Neutrophil (primary cell): ENCODE data around the gene SYDE2.

Source experiments
- H3K27ac ChIP-seq: fragments of 200-600 bp; sonication (generic); 2 replicates; pipeline ENCODE4 v1.5.1; 2016; ENCODE audit warnings: mild to moderate bottlenecking, moderate library complexity
- H3K27me3 ChIP-seq: fragments of 200-600 bp; sonication (generic); 2 replicates; pipeline ENCODE4 v1.6.0; 2016; ENCODE audit warnings: mild to moderate bottlenecking
- H3K36me3 ChIP-seq: fragments of 200-600 bp; sonication (generic); 2 replicates; pipeline ENCODE4 v1.5.1; 2017
- H3K4me1 ChIP-seq, 2 experiments: fragments of 200-600 bp in 1 of 2; sonication (generic) in 1 of 2; 1 replicate in 1 of 2; 2 replicates in 1 of 2; pipeline versions ENCODE4 v1.5.1 to v1.6.1; 2013 to 2016; ENCODE audit warnings: low read depth in 1 of 2, low read length in 1 of 2, mild to moderate bottlenecking in 1 of 2, moderate library complexity in 1 of 2; ENCODE audit not compliant: control insufficient read depth in 1 of 2, insufficient read depth in 1 of 2
- H3K4me3 ChIP-seq, 2 experiments: fragments of 200-600 bp in 1 of 2; sonication (generic) in 1 of 2; 1 replicate in 1 of 2; 2 replicates in 1 of 2; pipeline ENCODE4 v1.5.1; 2013 to 2016; ENCODE audit warnings: low read depth in 1 of 2, low read length in 1 of 2, mild to moderate bottlenecking in 1 of 2, moderate library complexity in 1 of 2
- H3K9me3 ChIP-seq: fragments of 200-600 bp; sonication (generic); 2 replicates; pipeline ENCODE4 v1.5.1; 2016
- TF ChIP-seq, protein P1 (sequence below): fragments of 200-600 bp; sonication (generic); IDR thresholded peaks from 2 replicates; pipeline ENCODE4 v1.5.1; 2016; ENCODE audit warnings: antibody characterized with exemption

Gene SYDE2

GRCh38 chr1:85240643-85241042 lies 39.8 kb upstream of the SYDE2 start:
- Histone ChIP-seq H3K4me1 (no peaks in the 10 kb centered on the region), H3K36me3 (no peaks in the 10 kb centered on the region), H3K9me3 (no peaks in the 10 kb centered on the region), H3K27me3 (no peaks in the 10 kb centered on the region), H3K4me3 (no peak overlapping the region), H3K27ac (no peak overlapping the region)
- TF ChIP-seq, protein P1, sequence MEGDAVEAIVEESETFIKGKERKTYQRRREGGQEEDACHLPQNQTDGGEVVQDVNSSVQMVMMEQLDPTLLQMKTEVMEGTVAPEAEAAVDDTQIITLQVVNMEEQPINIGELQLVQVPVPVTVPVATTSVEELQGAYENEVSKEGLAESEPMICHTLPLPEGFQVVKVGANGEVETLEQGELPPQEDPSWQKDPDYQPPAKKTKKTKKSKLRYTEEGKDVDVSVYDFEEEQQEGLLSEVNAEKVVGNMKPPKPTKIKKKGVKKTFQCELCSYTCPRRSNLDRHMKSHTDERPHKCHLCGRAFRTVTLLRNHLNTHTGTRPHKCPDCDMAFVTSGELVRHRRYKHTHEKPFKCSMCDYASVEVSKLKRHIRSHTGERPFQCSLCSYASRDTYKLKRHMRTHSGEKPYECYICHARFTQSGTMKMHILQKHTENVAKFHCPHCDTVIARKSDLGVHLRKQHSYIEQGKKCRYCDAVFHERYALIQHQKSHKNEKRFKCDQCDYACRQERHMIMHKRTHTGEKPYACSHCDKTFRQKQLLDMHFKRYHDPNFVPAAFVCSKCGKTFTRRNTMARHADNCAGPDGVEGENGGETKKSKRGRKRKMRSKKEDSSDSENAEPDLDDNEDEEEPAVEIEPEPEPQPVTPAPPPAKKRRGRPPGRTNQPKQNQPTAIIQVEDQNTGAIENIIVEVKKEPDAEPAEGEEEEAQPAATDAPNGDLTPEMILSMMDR, result no peak

GRCh38 chr1:85240174-85240601 lies 39.4 kb upstream of the SYDE2 start:
- H3K4me1 ChIP-seq, result no peaks in the 10 kb centered on the region
- no peak overlapping the region for H3K27ac ChIP-seq
- TF ChIP-seq, protein P1, result no peak
- no peak overlapping the region for H3K4me3 ChIP-seq
- no peaks in the 10 kb centered on the region for H3K36me3 ChIP-seq
- H3K9me3 ChIP-seq, result no peaks in the 10 kb centered on the region
- no peaks in the 10 kb centered on the region for H3K27me3 ChIP-seq

DNA sequence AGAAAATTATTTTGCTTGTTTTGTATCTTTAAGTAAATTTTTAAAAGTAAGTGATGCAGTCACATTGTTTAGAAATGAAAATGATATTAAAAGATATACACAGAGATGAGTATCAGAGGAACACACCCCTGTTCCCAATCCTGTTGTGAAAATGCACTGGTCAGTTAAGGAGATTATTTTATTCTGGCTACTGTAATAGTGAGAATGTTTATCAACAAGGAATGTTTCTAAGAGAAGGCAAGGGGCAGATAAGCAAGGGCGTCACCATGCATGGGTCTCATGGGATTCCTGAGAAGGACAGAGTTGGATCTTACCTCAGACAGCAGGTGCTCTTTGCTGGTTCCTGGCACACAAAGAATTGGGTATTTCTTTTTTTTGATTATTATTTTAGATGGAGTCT lies 36.8 kb upstream of the SYDE2 start:
- Histone ChIP-seq H3K27ac (no peak overlapping the region), H3K36me3 (no peaks in the 10 kb centered on the region), H3K9me3 (no peaks in the 10 kb centered on the region), H3K4me3 (no peak overlapping the region), H3K4me1 (no peaks in the 10 kb centered on the region), H3K27me3 (no peaks in the 10 kb centered on the region)
- TF ChIP-seq, protein P1, result no peak

- no peaks in the 10 kb centered on the region for H3K27me3 ChIP-seq
- TF ChIP-seq, protein P1, result no peak
- no peaks in the 10 kb centered on the region for H3K9me3 ChIP-seq
- no peak overlapping the region for H3K4me3 ChIP-seq
- no peaks in the 10 kb centered on the region for H3K36me3 ChIP-seq
- peaks cover 0 to 3% of the 10 kb centered on the region in 2 experiments for H3K4me1 ChIP-seq
- no peak overlapping the region for H3K27ac ChIP-seq
These were observed 29.6 kb upstream of the SYDE2 start for GRCh38 chr1:85230305-85230977.

DNA sequence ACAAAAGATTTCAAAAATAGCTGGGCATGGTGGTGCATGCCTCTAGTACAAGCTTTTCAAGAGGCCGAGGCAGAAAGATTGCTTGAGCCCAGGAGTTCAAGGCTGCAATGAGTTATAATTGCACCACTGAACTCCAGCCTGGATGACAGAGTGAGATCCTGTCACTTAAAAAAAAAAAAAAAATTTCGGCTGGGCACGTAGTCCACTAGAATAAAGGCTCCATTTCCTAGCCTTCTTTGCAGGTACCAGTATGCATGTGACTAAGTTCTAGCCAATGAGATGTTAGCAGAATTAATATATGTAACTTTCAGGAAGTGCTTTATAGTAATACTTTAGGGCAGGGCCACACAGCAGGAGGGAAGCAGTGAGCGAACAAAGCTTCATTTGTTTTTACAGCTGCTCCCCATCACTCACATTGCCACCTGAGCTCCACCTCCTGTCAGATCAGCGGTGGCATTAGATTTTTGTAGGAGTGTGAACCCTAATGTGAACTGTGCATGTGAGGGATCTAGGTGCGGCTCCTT lies 28.8 kb upstream of the SYDE2 start:
- peaks cover 0 to 10% of the 10 kb centered on the region in 2 experiments for H3K4me1 ChIP-seq
- H3K36me3 ChIP-seq, result no peaks in the 10 kb centered on the region
- H3K27me3 ChIP-seq, result no peaks in the 10 kb centered on the region
- H3K4me3 ChIP-seq, result no peak overlapping the region
- TF ChIP-seq, protein P1, result no peak
- H3K9me3 ChIP-seq, result no peaks in the 10 kb centered on the region
- no peak overlapping the region for H3K27ac ChIP-seq
